Glutamatergic neuron (in vitro differentiated cells): ENCODE results near the gene NYAP2. TPM values are rescaled to one million over a fixed set of nuclear protein-coding genes. Genes with fewer than 3 reads are reported as not detected.

ENCODE experiments used
- DNase-seq: peaks from one replicate; pipeline ENCODE4 v3.0.0; 2022
- H3K27ac Mint-ChIP-seq: one replicate; pipeline ENCODE4 v1.8.0; 2020; ENCODE audit warnings: mild to moderate bottlenecking, mixed read lengths, inconsistent platforms; ENCODE audit not compliant: unreplicated experiment
- H3K27me3 Mint-ChIP-seq: one replicate; pipeline ENCODE4 v1.8.0; 2020; ENCODE audit warnings: mild to moderate bottlenecking, moderate library complexity, mixed read lengths, inconsistent platforms; ENCODE audit not compliant: unreplicated experiment
- H3K36me3 Mint-ChIP-seq: one replicate; pipeline ENCODE4 v1.8.0; 2020; ENCODE audit warnings: mild to moderate bottlenecking, mixed read lengths, inconsistent platforms; ENCODE audit not compliant: unreplicated experiment
- H3K4me1 Mint-ChIP-seq: one replicate; pipeline ENCODE4 v1.8.0; 2020; ENCODE audit warnings: mild to moderate bottlenecking, low read depth, mixed read lengths, inconsistent platforms; ENCODE audit not compliant: unreplicated experiment
- H3K4me3 Mint-ChIP-seq: one replicate; pipeline ENCODE4 v1.8.0; 2020; ENCODE audit warnings: mild to moderate bottlenecking, mixed read lengths, inconsistent platforms; ENCODE audit not compliant: unreplicated experiment
- H3K9me3 Mint-ChIP-seq: one replicate; pipeline ENCODE4 v1.8.0; 2020; ENCODE audit warnings: mild to moderate bottlenecking, moderate library complexity, mixed read lengths, inconsistent platforms; ENCODE audit not compliant: unreplicated experiment
- total RNA-seq: library from RNA; stranded (reverse); fragmentation: NEBNext Ultra II Directional; extraction: Animal tissue kit (Norgen Biotek cat#: 25700); gene quantifications from one replicate; pipeline ENCODE4 v1.2.1, GENCODE V29; 2021; ENCODE audit not compliant: unreplicated experiment
- TF ChIP-seq, protein P1 (sequence below): fragments of 200-600 bp; sonication (generic); IDR thresholded peaks from one replicate; pipeline ENCODE4 v1.5.0; 2021; ENCODE audit not compliant: partially characterized antibody, unreplicated experiment

The NYAP2 gene
- total RNA-seq, 1 donor from 2014 or later: 0.32 TPM

DNA sequence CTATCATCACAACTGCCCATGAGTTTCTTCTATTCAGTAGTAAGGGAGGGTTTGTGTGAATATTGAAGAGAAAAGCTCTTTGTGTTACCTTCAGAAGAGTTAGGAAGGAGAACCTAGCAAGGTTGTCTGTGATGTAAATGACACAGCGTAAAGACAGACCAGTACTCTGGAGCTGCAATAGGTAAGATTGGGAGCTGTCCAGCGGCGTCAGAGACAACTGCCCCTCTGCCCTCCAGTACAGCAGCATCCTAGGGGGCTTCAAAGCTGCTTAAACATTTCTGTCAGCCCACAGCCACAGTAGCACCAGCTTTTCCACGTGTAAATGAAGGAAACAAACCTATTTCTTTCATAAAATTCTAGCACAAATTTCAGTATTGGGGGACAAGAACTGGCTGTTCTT lies 34.5 kb downstream of the NYAP2 start:
- H3K4me3 Mint-ChIP-seq: no peak overlapping the region
- H3K9me3 Mint-ChIP-seq: no peaks in the 10 kb centered on the region
- peaks cover 5% of the 10 kb centered on the region for H3K4me1 Mint-ChIP-seq
- no peak for DNase-seq
- no peak overlapping the region for H3K27ac Mint-ChIP-seq
- no peaks in the 10 kb centered on the region for H3K36me3 Mint-ChIP-seq
- TF ChIP-seq, protein P1, sequence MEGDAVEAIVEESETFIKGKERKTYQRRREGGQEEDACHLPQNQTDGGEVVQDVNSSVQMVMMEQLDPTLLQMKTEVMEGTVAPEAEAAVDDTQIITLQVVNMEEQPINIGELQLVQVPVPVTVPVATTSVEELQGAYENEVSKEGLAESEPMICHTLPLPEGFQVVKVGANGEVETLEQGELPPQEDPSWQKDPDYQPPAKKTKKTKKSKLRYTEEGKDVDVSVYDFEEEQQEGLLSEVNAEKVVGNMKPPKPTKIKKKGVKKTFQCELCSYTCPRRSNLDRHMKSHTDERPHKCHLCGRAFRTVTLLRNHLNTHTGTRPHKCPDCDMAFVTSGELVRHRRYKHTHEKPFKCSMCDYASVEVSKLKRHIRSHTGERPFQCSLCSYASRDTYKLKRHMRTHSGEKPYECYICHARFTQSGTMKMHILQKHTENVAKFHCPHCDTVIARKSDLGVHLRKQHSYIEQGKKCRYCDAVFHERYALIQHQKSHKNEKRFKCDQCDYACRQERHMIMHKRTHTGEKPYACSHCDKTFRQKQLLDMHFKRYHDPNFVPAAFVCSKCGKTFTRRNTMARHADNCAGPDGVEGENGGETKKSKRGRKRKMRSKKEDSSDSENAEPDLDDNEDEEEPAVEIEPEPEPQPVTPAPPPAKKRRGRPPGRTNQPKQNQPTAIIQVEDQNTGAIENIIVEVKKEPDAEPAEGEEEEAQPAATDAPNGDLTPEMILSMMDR: no peak
- H3K27me3 Mint-ChIP-seq: no peaks in the 10 kb centered on the region

GRCh38 chr2:225437319-225437718 lies 37.8 kb downstream of the NYAP2 start:
- no peak for DNase-seq
- TF ChIP-seq, protein P1: no peak
- Mint-ChIP-seq H3K4me1 (no peaks in the 10 kb centered on the region), H3K27ac (no peak overlapping the region), H3K9me3 (no peaks in the 10 kb centered on the region), H3K36me3 (no peaks in the 10 kb centered on the region), H3K4me3 (no peak overlapping the region), H3K27me3 (no peaks in the 10 kb centered on the region)

- H3K27ac Mint-ChIP-seq: no peak overlapping the region
- H3K4me1 Mint-ChIP-seq: no peaks in the 10 kb centered on the region
Measured at GRCh38 chr2:225438248-225438647, 38.7 kb downstream of the NYAP2 start.

DNA sequence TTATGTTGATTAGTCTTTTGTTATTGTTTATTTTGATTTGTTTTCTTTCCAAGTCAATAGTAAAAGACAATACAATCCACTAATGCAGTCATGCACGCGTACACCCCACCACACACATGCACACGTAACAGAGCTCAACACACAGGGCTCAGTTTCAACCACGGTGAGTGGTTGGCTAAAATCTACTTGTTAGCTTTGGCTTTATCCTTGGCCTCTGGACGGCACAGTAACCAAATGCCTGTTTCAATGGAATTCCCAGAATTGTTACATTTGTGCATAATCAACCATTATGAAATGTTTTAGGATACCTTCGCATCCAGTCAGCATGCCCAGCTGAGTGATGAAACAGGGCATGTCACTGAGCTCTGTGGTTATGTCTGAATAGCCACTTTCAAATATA lies 53.2 kb downstream of the NYAP2 start:
- Mint-ChIP-seq H3K4me3 (no peak overlapping the region), H3K27me3 (no peaks in the 10 kb centered on the region), H3K9me3 (peaks cover 2% of the 10 kb centered on the region), H3K36me3 (no peaks in the 10 kb centered on the region), H3K27ac (no peak overlapping the region), H3K4me1 (peaks cover 13% of the 10 kb centered on the region)
- TF ChIP-seq, protein P1: no peak
- no peak for DNase-seq

More at GRCh38 chr2:225438248-225438647, 38.7 kb downstream of the NYAP2 start:
- Mint-ChIP-seq H3K36me3 (no peaks in the 10 kb centered on the region), H3K4me3 (no peak overlapping the region), H3K27me3 (no peaks in the 10 kb centered on the region), H3K9me3 (no peaks in the 10 kb centered on the region)
- TF ChIP-seq, protein P1: no peak
- DNase-seq: no peak

GRCh38 chr2:225454412-225454811 lies 54.9 kb downstream of the NYAP2 start:
- Mint-ChIP-seq H3K27ac (no peak overlapping the region), H3K27me3 (no peaks in the 10 kb centered on the region), H3K4me3 (no peak overlapping the region), H3K36me3 (no peaks in the 10 kb centered on the region), H3K9me3 (peaks cover 2% of the 10 kb centered on the region), H3K4me1 (peaks cover 9% of the 10 kb centered on the region)
- no peak for DNase-seq
- TF ChIP-seq, protein P1: no peak
